GM10248 (cell line): ENCODE measurements around the gene SLITRK2.

Experiments
- CTCF ChIA-PET: fragments of 300-600 bp; sonication (Branson Sonifier 250); formaldehyde crosslinking; extraction: SDS; loops from one replicate; lab custom pipeline; 2021; ENCODE audit warnings: antibody characterized with exemption; lab: Yijun Ruan, JAX
- POLR2A ChIA-PET: fragments of 350-650 bp; sonication (Branson Sonifier 250); formaldehyde crosslinking; extraction: SDS; loops from one replicate; lab custom pipeline; 2020; ENCODE audit warnings: antibody characterized with exemption; lab: Yijun Ruan, JAX
- DNase-seq: peaks from one replicate; pipeline ENCODE4 v3.0.0; 2012; ENCODE audit errors: extremely low spot score
- TF ChIP-seq, protein P1 (sequence below): IDR thresholded peaks from 2 replicates; pipeline ENCODE4 v1.5.1; 2012; ENCODE audit warnings: mild to moderate bottlenecking, low read depth; ENCODE audit errors: extremely low read depth, missing control alignments, control extremely low read depth

The SLITRK2 gene

DNA sequence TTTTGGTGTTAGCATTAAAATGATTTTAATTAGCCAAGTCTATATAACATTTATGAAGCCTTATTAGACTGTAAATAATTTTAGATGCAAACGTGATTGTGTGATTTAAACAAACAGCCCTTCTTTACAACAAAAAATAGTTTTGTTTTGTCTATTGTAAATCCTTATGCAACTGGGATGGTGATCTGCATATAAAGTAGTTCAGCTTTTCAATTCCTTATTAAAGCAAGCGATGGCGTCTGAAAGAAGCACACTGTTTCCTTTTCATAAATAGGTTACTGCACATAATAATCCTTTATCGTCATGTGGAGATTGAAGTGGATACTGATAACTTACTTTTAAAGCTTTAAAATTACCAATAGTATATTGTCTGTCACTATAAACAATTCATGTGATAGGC is 8.8 kb downstream of the SLITRK2 start:
- CTCF ChIA-PET, result no interaction called here
- POLR2A ChIA-PET, result no interaction called here
- TF ChIP-seq, protein P1, sequence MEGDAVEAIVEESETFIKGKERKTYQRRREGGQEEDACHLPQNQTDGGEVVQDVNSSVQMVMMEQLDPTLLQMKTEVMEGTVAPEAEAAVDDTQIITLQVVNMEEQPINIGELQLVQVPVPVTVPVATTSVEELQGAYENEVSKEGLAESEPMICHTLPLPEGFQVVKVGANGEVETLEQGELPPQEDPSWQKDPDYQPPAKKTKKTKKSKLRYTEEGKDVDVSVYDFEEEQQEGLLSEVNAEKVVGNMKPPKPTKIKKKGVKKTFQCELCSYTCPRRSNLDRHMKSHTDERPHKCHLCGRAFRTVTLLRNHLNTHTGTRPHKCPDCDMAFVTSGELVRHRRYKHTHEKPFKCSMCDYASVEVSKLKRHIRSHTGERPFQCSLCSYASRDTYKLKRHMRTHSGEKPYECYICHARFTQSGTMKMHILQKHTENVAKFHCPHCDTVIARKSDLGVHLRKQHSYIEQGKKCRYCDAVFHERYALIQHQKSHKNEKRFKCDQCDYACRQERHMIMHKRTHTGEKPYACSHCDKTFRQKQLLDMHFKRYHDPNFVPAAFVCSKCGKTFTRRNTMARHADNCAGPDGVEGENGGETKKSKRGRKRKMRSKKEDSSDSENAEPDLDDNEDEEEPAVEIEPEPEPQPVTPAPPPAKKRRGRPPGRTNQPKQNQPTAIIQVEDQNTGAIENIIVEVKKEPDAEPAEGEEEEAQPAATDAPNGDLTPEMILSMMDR, result no peak
- no peak for DNase-seq

DNA sequence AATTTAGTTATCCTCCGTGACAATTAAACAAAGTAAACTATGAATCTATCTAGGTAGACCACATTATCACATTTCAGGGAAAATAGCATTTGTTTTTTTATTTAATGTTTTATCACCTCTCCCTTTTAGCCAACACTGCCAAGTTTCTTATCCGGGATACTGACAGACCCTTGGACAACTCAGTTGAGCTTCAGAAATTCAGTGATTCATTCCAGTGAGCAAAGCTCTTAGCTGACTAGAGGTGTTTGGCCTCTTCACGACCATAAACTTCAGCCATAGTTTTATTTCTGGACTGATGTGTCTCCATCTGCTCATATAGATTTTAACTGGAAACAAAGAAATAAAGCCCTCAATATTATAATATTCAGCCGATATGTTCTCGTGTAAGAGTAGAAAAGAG is 15.2 kb downstream of the SLITRK2 start:
- no peak for DNase-seq
- ChIA-PET POLR2A (no interaction called here), CTCF (no interaction called here)
- TF ChIP-seq, protein P1, result no peak

DNA sequence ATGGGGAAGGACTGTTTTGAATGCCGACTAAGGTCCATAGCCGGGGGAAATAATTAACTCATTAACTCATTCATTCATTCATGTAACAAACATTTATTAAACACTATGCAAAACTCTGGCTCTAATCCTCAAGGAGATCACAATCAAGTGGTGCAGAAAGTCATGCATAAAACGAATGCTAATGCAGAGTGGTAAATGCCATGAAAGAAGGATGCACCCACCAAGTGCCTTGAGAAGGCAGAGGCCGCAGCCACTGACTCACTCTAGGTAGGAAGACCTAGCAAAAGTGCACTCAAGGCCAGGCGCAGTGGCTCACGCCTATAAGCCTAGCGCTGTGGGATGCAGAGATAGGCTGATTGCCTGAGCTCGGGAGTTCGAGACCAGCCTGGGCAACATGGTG is 22.9 kb downstream of the SLITRK2 start:
- no peak for DNase-seq
- TF ChIP-seq, protein P1, result no peak
- CTCF ChIA-PET, result no interaction called here
- POLR2A ChIA-PET, result no interaction called here

DNA sequence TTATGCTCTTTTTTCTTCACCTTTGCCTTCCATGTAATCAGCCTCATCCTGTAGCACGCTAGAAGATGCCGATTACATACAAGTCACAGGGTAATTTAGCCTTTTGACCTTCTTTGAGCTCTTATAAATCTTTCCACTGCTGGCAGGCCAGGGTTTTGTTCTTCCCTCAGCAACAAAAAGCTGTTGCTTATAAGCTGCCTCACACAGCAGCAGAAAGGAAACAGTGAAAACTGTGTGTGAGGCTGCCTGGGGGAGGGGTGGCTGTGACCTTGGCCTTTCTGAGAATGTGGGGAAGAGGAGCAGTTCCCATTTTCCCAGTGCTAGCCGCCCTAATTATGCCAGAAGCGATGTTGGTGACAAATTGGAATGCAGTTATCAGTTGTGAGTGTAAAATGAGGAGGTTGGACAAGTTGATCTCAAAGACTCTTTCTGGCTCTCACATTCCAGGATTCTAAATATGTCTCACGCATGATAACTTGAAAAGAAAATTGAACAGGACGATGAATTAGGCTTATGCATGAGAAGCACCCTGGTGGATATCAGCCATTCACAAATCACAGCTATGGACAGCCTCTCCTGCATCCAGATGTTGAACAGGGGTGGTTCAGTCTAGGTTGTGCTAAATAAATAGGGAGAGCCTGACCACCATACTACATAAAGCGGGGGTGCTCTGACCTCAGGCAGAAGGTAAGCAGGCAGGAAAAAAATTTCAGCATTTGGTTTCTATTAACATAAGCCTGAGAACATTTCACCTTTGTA is 25.7 kb downstream of the SLITRK2 start:
- ChIA-PET CTCF (no interaction called here), POLR2A (no interaction called here)
- no peak for DNase-seq
- TF ChIP-seq, protein P1, result no peak

DNA sequence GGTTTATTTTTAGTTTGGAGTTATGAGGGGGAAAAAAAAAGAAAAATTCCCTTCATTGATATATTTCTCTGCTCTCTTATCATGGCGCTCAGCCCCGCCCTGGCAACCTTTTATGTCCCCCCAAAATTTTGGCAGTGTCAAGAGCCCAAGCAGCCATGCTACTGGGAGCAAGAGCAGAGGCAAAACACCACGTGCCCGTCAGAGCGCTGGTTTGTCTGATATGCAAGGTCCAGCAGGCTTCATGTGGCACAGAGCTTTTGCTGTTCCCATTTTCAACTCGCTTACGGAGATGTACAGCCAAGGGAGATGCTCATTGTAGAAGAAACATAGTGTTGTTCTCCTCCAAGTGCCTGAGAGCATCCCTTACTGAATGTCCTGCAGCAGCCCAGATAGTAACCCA is 27.3 kb downstream of the SLITRK2 start:
- TF ChIP-seq, protein P1, result no peak
- ChIA-PET POLR2A (no interaction called here), CTCF (no interaction called here)
- no peak for DNase-seq

DNA sequence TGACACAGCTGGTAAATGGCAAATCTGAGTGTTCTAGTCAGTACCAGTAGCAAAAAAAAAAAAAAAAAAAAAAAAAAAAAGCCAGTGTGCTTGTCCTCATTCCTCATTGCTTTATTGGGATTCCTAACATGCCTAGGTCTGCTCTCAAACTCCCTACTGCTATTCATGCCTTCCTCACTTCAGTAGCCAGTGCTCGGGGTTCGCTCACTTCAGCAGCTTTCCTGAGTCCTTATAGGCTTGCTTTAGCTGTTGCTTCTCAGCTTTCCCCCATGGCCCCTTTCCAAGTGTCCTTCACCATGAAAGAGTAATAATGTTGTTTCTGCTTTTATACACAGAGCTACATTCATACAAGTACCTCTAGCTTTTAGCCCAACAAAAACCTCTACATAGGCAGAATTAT is 30.8 kb downstream of the SLITRK2 start:
- ChIA-PET CTCF (no interaction called here), POLR2A (no interaction called here)

More for the DNA sequence above, 30.8 kb downstream of the SLITRK2 start:
- no peak for DNase-seq
- TF ChIP-seq, protein P1, result no peak
